SU-DHL-6 (cell line): ENCODE measurements around the gene STIMATE.

ENCODE experiments used
- H2AFZ ChIP-seq: fragments of 200-600 bp; sonication (generic); 2 replicates; pipeline ENCODE4 v1.6.1; 2014; ENCODE audit warnings: low read depth, mild to moderate bottlenecking, moderate library complexity, mixed read lengths, antibody characterized with exemption, low read length; ENCODE audit not compliant: severe bottlenecking
- H3F3A ChIP-seq: fragments of 200-600 bp; shearing (Covaris generic); 2 replicates; pipeline ENCODE4 v1.6.0; 2016; ENCODE audit warnings: antibody characterized with exemption, mild to moderate bottlenecking; ENCODE audit not compliant: insufficient read depth
- H3K27ac ChIP-seq: fragments of 200-600 bp; sonication (generic); 2 replicates; pipeline ENCODE4 v1.5.1; 2016; ENCODE audit warnings: low read depth, mild to moderate bottlenecking, low read length, moderate library complexity, mixed read lengths
- H3K27me3 ChIP-seq: fragments of 200-600 bp; sonication (generic), shearing (Covaris generic); 2 replicates; pipeline ENCODE4 v1.6.0; 2014; ENCODE audit warnings: mild to moderate bottlenecking, low read length
- H3K36me3 ChIP-seq: fragments of 200-600 bp; sonication (generic); 2 replicates; pipeline ENCODE4 v1.6.1; 2014; ENCODE audit warnings: mild to moderate bottlenecking, low read length, mixed read lengths
- H3K4me2 ChIP-seq: fragments of 300-600, 200-600 bp; shearing (Covaris generic), sonication (generic); 2 replicates; pipeline ENCODE4 v1.6.0; 2014; ENCODE audit warnings: low read length, low read depth, mild to moderate bottlenecking; ENCODE audit not compliant: poor library complexity, severe bottlenecking
- H3K4me3 ChIP-seq: fragments of 200-600 bp; sonication (generic); 2 replicates; pipeline ENCODE4 v1.5.1; 2014; ENCODE audit warnings: antibody characterized with exemption, low read length, mild to moderate bottlenecking, mixed read lengths; ENCODE audit not compliant: insufficient read depth, poor library complexity, severe bottlenecking
- H3K79me2 ChIP-seq: fragments of 200-600 bp; sonication (generic); 2 replicates; pipeline ENCODE4 v1.6.1; 2014; ENCODE audit warnings: mild to moderate bottlenecking, low read length, moderate library complexity; ENCODE audit not compliant: insufficient read depth
- H3K9ac ChIP-seq: fragments of 200-600 bp; sonication (generic); 2 replicates; pipeline ENCODE4 v1.7.0; 2014; ENCODE audit warnings: mild to moderate bottlenecking, low read length
- H3K9me2 ChIP-seq: fragments of 200-600 bp; sonication (generic); replicated peaks from 2 replicates; pipeline ENCODE4 v1.6.1; 2014; ENCODE audit warnings: low read length; ENCODE audit not compliant: insufficient read depth
- H3K9me3 ChIP-seq: fragments of 200-600 bp; sonication (generic); 2 replicates; pipeline ENCODE4 v1.6.1; 2014; ENCODE audit warnings: low read length, mixed read lengths; ENCODE audit not compliant: insufficient read depth
- H4K20me1 ChIP-seq: fragments of 200-600 bp; sonication (generic); 2 replicates; pipeline ENCODE4 v1.6.1; 2014; ENCODE audit warnings: low read depth, mild to moderate bottlenecking, antibody characterized with exemption, low read length, moderate library complexity, mixed read lengths
- CTCF ChIP-seq: fragments of 200-600 bp; sonication (generic); IDR thresholded peaks from one replicate; pipeline ENCODE4 v1.5.1; 2017; ENCODE audit warnings: antibody characterized with exemption, mild to moderate bottlenecking, low read length, moderate library complexity; ENCODE audit not compliant: insufficient read depth, poor library complexity, severe bottlenecking
- EZH2phosphoT487 ChIP-seq: fragments of 200-600 bp; sonication (generic), shearing (Covaris generic); conservative IDR thresholded peaks from 2 replicates; pipeline ENCODE4 v1.6.1; 2018; ENCODE audit warnings: mild to moderate bottlenecking, antibody characterized with exemption, low read length, moderate library complexity, mixed read lengths

The STIMATE gene

GRCh38 chr3:52882377-52882776, 15.0 kb downstream of the STIMATE start:
- no peak overlapping the region for H3K9ac ChIP-seq
- H2AFZ ChIP-seq, result no peak overlapping the region
- no peaks in the 10 kb centered on the region for H3K9me2 ChIP-seq
- no peaks in the 10 kb centered on the region for H3K79me2 ChIP-seq
- no peaks in the 10 kb centered on the region for H3K27me3 ChIP-seq
- TF ChIP-seq EZH2phosphoT487 (no peak), CTCF (no peak)
- no peak overlapping the region for H3K27ac ChIP-seq
- 0 out of 2 replicates have a peak, but pooled peaks cover 4% of the 10 kb centered on the region for H4K20me1 ChIP-seq
- H3K4me3 ChIP-seq, result no peak overlapping the region
- H3K36me3 ChIP-seq, result no peaks in the 10 kb centered on the region
- no peak overlapping the region for H3K4me2 ChIP-seq
- no peaks in the 10 kb centered on the region; the same call in 1 of the 2 replicates for H3K9me3 ChIP-seq
- H3F3A ChIP-seq, result no peaks in the 10 kb centered on the region

- no peak overlapping the region for H3K9ac ChIP-seq
- H3F3A ChIP-seq, result no peaks in the 10 kb centered on the region
- 0 out of 2 replicates have a peak, but pooled peaks cover 4% of the 10 kb centered on the region for H4K20me1 ChIP-seq
- no peaks in the 10 kb centered on the region for H3K9me2 ChIP-seq
- H3K9me3 ChIP-seq, result no peaks in the 10 kb centered on the region; the same call in 1 of the 2 replicates
- H3K27me3 ChIP-seq, result no peaks in the 10 kb centered on the region
- no peak overlapping the region for H3K4me3 ChIP-seq
- no peak overlapping the region for H3K27ac ChIP-seq
- H3K36me3 ChIP-seq, result no peaks in the 10 kb centered on the region
- no peaks in the 10 kb centered on the region for H3K79me2 ChIP-seq
- no peak overlapping the region for H3K4me2 ChIP-seq
- no peak for TF ChIP-seq EZH2phosphoT487
- no peak for TF ChIP-seq CTCF
- H2AFZ ChIP-seq, result no peak overlapping the region
Measured at GRCh38 chr3:52881871-52882270, 15.5 kb downstream of the STIMATE start.

GRCh38 chr3:52880474-52880873, 16.9 kb downstream of the STIMATE start:
- H3K27me3 ChIP-seq, result no peaks in the 10 kb centered on the region
- no peaks in the 10 kb centered on the region for H3K36me3 ChIP-seq
- no peaks in the 10 kb centered on the region; the same call in 1 of the 2 replicates for H3K9me3 ChIP-seq
- TF ChIP-seq CTCF, result no peak
- no peak for TF ChIP-seq EZH2phosphoT487
- H2AFZ ChIP-seq, result no peak overlapping the region
- H3K27ac ChIP-seq, result no peak overlapping the region
- H3F3A ChIP-seq, result no peaks in the 10 kb centered on the region
- H4K20me1 ChIP-seq, result 0 out of 2 replicates have a peak, but pooled peaks cover 4% of the 10 kb centered on the region
- H3K4me2 ChIP-seq, result no peak overlapping the region
- no peaks in the 10 kb centered on the region for H3K9me2 ChIP-seq
- no peaks in the 10 kb centered on the region for H3K79me2 ChIP-seq
- H3K4me3 ChIP-seq, result no peak overlapping the region
- no peak overlapping the region for H3K9ac ChIP-seq
